Activated effector memory CD4-positive, alpha-beta T cell treated with Interleukin-2 at 50 U/mL for 16 hours (primary cell): ENCODE measurements around the gene PARVB.
"Not testable (repeated sequence)": the region's sequence is repeated elsewhere in the genome, so short reads cannot be mapped to it uniquely, and the experiment has no call there.

Source experiments
- DNase-seq: peaks from one replicate; pipeline ENCODE4 v3.0.0-alpha.2; 2020

Gene PARVB

GRCh38 chr22:44030051-44030701 lies 6.1 kb downstream of the PARVB start:
- no peak for DNase-seq

- no peak for DNase-seq
These were observed 6.6 kb downstream of the PARVB start for GRCh38 chr22:44030702-44031082.

GRCh38 chr22:44031158-44031952 lies 7.3 kb downstream of the PARVB start:
- no peak for DNase-seq

- no peak for DNase-seq
These were observed 8.1 kb downstream of the PARVB start for GRCh38 chr22:44032126-44032730.

GRCh38 chr22:44033287-44033686 lies 9.2 kb downstream of the PARVB start:
- no peak for DNase-seq

- no peak for DNase-seq
These were observed 9.6 kb downstream of the PARVB start for GRCh38 chr22:44033694-44034093.

- no peak for DNase-seq
These were observed 13.6 kb downstream of the PARVB start for GRCh38 chr22:44037519-44038375.

GRCh38 chr22:44039566-44040171 lies 15.6 kb downstream of the PARVB start:
- no peak for DNase-seq

- no peak for DNase-seq
These were observed 18.4 kb downstream of the PARVB start for GRCh38 chr22:44042249-44043218.

GRCh38 chr22:44045145-44045544 lies 21.0 kb downstream of the PARVB start:
- no peak for DNase-seq

GRCh38 chr22:44046485-44047141 lies 22.5 kb downstream of the PARVB start:
- no peak for DNase-seq

GRCh38 chr22:44047891-44048301 lies 23.8 kb downstream of the PARVB start:
- no peak for DNase-seq

GRCh38 chr22:44049486-44050231 lies 25.6 kb downstream of the PARVB start:
- DNase-seq = no peak

GRCh38 chr22:44050766-44051355 lies 26.8 kb downstream of the PARVB start:
- no peak for DNase-seq

GRCh38 chr22:44051358-44051757 lies 27.3 kb downstream of the PARVB start:
- no peak for DNase-seq

GRCh38 chr22:44051961-44052360 lies 27.9 kb downstream of the PARVB start:
- DNase-seq = no peak

- DNase-seq = no peak
These were observed 31.7 kb downstream of the PARVB start for GRCh38 chr22:44055805-44056204.

GRCh38 chr22:44056649-44057048 lies 32.5 kb downstream of the PARVB start:
- not testable (repeated sequence) for DNase-seq

- DNase-seq = no peak
These were observed 33.4 kb downstream of the PARVB start for GRCh38 chr22:44057401-44057987.
